OCI-LY7 (cell line): ENCODE measurements around the gene DDX52.

ENCODE experiments used
- CTCF ChIP-seq: fragments of 200-600 bp; sonication (generic); conservative IDR thresholded peaks from 2 replicates; pipeline ENCODE4 v1.5.1; 2014; ENCODE audit warnings: mild to moderate bottlenecking, antibody characterized with exemption, low read length, moderate library complexity, mixed read lengths
- EZH2phosphoT487 ChIP-seq: fragments of 200-600 bp; sonication (generic); IDR thresholded peaks from 2 replicates; pipeline ENCODE4 v1.6.1; 2018; ENCODE audit warnings: low read depth, borderline replicate concordance, mild to moderate bottlenecking, mixed run types, antibody characterized with exemption, low read length, moderate library complexity, mixed read lengths

- no peak for TF ChIP-seq CTCF
- TF ChIP-seq EZH2phosphoT487 = no peak
Observed at GRCh38 chr17:37567137-37567536, 76.1 kb downstream of the DDX52 start.
